Measurements from ENCODE around the gene RFWD3.
"Not testable (repeated sequence)": the region's sequence is repeated elsewhere in the genome, so short reads cannot be mapped to it uniquely, and the experiment has no call there.

The RFWD3 gene

GRCh38 chr16:74661064-74661463 is 5.6 kb downstream of the RFWD3 start:
- H3K36me3 ChIP-seq (ENCODE audit: control insufficient read depth, insufficient read depth, low read length), result peaks cover 17% of the 10 kb centered on the region

GRCh38 chr16:74660383-74660782 is 6.3 kb downstream of the RFWD3 start:
- peaks cover 17% of the 10 kb centered on the region for H3K36me3 ChIP-seq (ENCODE audit: control insufficient read depth, insufficient read depth, low read length)

More at GRCh38 chr16:74661064-74661463, 5.6 kb downstream of the RFWD3 start:
- DNase-seq (ENCODE audit: extremely low read depth, insufficient read length), result no peak
- no peaks in the 10 kb centered on the region for H3K27me3 ChIP-seq (replicated peaks; ENCODE audit: control insufficient read depth, insufficient read depth, low read length)
- TF ChIP-seq CTCF (IDR thresholded peaks at IDR 0.05; ENCODE audit: insufficient read depth, low read length, poor library complexity, severe bottlenecking), result no peak
- no peak overlapping the region for H3K4me3 ChIP-seq (replicated peaks; ENCODE audit: low read depth, low read length)

GRCh38 chr16:74659041-74659440 is 7.6 kb downstream of the RFWD3 start:
- peaks cover 18% of the 10 kb centered on the region for H3K36me3 ChIP-seq (ENCODE audit: control insufficient read depth, insufficient read depth, low read length)
- no peak for TF ChIP-seq CTCF (IDR thresholded peaks at IDR 0.05; ENCODE audit: insufficient read depth, low read length, poor library complexity, severe bottlenecking)
- no peak overlapping the region for H3K4me3 ChIP-seq (replicated peaks; ENCODE audit: low read depth, low read length)
- DNase-seq (ENCODE audit: extremely low read depth, insufficient read length), result no peak
- no peaks in the 10 kb centered on the region for H3K27me3 ChIP-seq (replicated peaks; ENCODE audit: control insufficient read depth, insufficient read depth, low read length)

More at GRCh38 chr16:74660383-74660782, 6.3 kb downstream of the RFWD3 start:
- TF ChIP-seq CTCF (IDR thresholded peaks at IDR 0.05; ENCODE audit: insufficient read depth, low read length, poor library complexity, severe bottlenecking), result no peak
- H3K27me3 ChIP-seq (replicated peaks; ENCODE audit: control insufficient read depth, insufficient read depth, low read length), result no peaks in the 10 kb centered on the region
- H3K4me3 ChIP-seq (replicated peaks; ENCODE audit: low read depth, low read length), result no peak overlapping the region
- DNase-seq (ENCODE audit: extremely low read depth, insufficient read length), result no peak

- TF ChIP-seq CTCF (IDR thresholded peaks at IDR 0.05; ENCODE audit: insufficient read depth, low read length, poor library complexity, severe bottlenecking), result no peak
- H3K36me3 ChIP-seq (ENCODE audit: control insufficient read depth, insufficient read depth, low read length), result peaks cover 15% of the 10 kb centered on the region
- H3K27me3 ChIP-seq (replicated peaks; ENCODE audit: control insufficient read depth, insufficient read depth, low read length), result no peaks in the 10 kb centered on the region
- no peak overlapping the region for H3K4me3 ChIP-seq (replicated peaks; ENCODE audit: low read depth, low read length)
- DNase-seq (ENCODE audit: extremely low read depth, insufficient read length), result no peak
Measured at GRCh38 chr16:74657870-74658642, 8.6 kb downstream of the RFWD3 start.

GRCh38 chr16:74654536-74655050 is 12.1 kb downstream of the RFWD3 start:
- H3K36me3 ChIP-seq (ENCODE audit: control insufficient read depth, insufficient read depth, low read length), result peaks cover 14% of the 10 kb centered on the region
- no peaks in the 10 kb centered on the region for H3K27me3 ChIP-seq (replicated peaks; ENCODE audit: control insufficient read depth, insufficient read depth, low read length)
- no peak overlapping the region for H3K4me3 ChIP-seq (replicated peaks; ENCODE audit: low read depth, low read length)
- no peak for DNase-seq (ENCODE audit: extremely low read depth, insufficient read length)
- no peak for TF ChIP-seq CTCF (IDR thresholded peaks at IDR 0.05; ENCODE audit: insufficient read depth, low read length, poor library complexity, severe bottlenecking)

GRCh38 chr16:74652883-74653282 is 13.8 kb downstream of the RFWD3 start:
- not testable (repeated sequence) for H3K4me3 ChIP-seq (replicated peaks; ENCODE audit: low read depth, low read length)

More at GRCh38 chr16:74652883-74653282, 13.8 kb downstream of the RFWD3 start:
- not testable (repeated sequence) for H3K27me3 ChIP-seq (replicated peaks; ENCODE audit: control insufficient read depth, insufficient read depth, low read length); DNase-seq (ENCODE audit: extremely low read depth, insufficient read length)
- H3K36me3 ChIP-seq (ENCODE audit: control insufficient read depth, insufficient read depth, low read length), result peaks cover 13% of the 10 kb centered on the region

Measured in GM06990 (cell line).